ENCODE results near the gene TAF5L. TPM values are rescaled to one million over a fixed set of nuclear protein-coding genes. Genes with fewer than 3 reads are reported as not detected.
"Not testable (repeated sequence)": the region's sequence is repeated elsewhere in the genome, so short reads cannot be mapped to it uniquely, and the experiment has no call there.

The TAF5L gene
- total RNA-seq, 1 experiment from 2014 or later = 21.5 TPM

DNA sequence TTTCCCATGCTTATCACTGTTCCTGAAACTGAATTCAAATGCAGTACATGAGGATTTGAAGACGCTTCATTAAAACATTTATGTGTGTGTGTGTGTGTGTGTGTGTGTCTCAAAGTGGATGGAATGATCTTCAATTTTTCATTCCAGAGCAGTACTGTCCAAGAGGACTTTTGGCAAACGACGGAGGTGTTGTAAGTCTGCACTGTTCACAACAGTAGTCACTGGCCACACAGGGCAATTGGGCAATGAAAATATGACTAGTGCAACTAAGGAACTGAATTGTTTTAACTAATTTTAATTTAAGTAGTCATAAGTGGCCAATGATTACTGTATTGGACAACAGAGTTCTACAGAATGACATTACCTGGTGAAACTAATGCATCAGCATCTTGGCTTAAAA lies 5.0 kb downstream of the TAF5L start:
- in situ Hi-C loops (cut with HindIII; ENCODE audit: low pct_unique_long_range_greater_than_20kb, low sequenced_read_pairs) = no loop called here
- no peak for DNase-seq (ENCODE audit: low read depth, low spot score)

DNA sequence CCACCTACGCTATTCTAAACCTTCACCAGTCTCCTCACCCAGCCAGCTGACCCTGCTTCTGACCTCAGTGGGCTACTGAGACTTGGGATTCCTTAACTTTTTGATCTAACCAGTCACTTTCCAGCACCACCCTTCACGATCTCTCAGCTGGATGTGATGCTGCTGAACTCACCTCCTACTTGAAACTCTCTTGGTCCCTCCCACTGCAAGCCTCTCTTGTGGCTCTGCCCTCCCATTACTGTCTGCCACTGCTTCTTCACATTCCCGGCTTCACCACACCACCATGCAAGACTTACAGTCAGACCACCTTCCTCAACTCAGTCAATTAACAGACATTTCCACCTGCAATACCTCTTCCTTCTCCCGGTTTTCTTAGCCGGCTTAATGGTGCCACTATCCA lies 6.3 kb downstream of the TAF5L start:
- in situ Hi-C loops (cut with HindIII; ENCODE audit: low pct_unique_long_range_greater_than_20kb, low sequenced_read_pairs) = no loop called here
- DNase-seq (ENCODE audit: low read depth, low spot score) = no peak

DNA sequence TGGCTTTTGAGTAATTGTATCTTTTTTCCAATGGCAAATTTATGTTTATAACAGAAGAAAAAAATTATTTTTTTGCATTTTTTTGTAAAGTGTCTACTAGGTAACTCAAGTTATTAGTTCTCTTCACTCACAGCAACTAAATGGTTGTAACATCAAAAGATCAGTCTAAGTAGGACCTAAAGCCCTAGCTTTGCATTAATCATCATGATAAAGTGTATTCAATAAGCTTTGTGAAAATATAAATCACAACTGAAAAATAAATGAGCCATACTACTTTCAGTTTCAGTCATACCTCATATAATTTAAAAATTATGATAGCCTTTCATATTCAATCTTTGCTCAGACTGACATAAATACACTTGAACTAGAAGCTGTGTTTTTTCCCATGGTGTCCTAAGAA lies 6.9 kb downstream of the TAF5L start:
- DNase-seq (ENCODE audit: low read depth, low spot score) = no peak
- in situ Hi-C loops (cut with HindIII; ENCODE audit: low pct_unique_long_range_greater_than_20kb, low sequenced_read_pairs) = no loop called here

DNA sequence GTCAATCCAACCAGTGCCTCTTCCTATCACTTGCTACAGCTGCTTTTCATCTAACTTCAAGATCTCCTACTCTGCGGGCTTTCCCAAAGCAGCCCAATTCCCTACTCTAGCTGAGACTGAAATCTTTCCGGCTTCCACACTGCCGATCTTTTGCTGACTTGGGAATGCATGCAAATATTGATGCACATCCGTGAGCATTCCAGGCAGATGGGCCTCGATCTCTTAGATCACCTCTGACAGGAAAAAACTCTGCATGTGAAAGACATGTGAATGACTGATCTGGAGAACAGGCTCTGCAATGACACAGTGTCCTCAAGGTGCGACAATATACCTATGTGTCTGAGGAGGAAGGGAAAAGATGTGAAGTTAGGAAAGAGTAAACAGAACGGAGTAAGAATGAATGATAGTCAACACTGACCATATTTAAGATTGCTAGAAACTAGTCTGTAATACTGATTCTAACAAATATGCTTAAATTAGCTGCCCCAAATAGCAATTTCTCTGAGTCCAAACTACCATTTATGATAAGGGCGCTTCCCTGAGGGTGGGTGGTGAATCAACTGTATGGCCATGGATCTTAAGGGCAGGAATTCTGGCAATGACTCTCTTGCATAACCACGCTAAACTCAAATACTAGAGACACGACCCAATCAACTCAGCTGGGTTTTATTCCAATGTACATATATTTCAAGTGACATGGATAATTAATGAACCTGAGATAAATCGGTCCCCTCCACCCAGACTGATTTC lies 8.4 kb downstream of the TAF5L start:
- no peak for DNase-seq (ENCODE audit: low read depth, low spot score)
- in situ Hi-C loops (cut with HindIII; ENCODE audit: low pct_unique_long_range_greater_than_20kb, low sequenced_read_pairs) = no loop called here

DNA sequence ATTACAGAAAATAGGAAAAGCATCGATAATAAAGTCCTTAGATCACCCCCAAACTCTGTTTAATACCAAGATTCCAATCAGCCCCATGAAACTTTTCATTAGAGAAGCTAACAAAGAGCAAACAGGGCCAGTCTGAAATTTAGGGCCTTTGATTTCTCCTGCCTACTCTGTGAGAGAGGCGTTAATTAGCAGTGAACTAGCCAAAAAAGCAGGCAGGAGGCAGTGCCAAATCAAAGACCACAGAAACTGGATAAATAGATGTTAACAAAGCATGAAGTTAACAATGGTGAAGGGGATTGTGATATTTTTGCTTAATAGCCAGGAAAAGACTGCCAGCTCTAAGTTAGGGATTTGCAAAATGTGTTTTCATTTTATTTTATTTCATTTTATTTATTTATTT lies 11.2 kb downstream of the TAF5L start:
- in situ Hi-C loops (cut with HindIII; ENCODE audit: low pct_unique_long_range_greater_than_20kb, low sequenced_read_pairs) = no loop called here
- no peak for DNase-seq (ENCODE audit: low read depth, low spot score)

DNA sequence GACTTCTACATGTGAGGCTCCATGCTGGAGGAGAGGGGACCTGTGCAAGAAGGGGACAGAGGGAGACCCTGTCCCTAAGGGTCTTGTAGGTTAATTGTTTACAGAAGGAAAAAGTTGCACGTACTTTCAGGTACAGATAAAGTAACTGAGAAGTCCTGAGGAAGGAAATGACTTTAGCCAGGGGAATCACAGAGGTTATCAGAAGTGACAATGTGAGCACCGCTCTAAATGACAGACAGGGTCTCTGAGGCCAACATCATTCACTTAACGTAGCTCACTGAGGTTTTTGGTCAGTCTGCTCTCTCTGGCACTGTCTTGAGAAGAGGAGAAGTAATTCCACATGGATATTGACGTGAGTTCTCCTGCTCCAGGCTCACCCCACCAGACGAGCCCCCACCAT lies 12.0 kb downstream of the TAF5L start:
- in situ Hi-C loops (cut with HindIII; ENCODE audit: low pct_unique_long_range_greater_than_20kb, low sequenced_read_pairs) = no loop called here
- DNase-seq (ENCODE audit: low read depth, low spot score) = no peak

DNA sequence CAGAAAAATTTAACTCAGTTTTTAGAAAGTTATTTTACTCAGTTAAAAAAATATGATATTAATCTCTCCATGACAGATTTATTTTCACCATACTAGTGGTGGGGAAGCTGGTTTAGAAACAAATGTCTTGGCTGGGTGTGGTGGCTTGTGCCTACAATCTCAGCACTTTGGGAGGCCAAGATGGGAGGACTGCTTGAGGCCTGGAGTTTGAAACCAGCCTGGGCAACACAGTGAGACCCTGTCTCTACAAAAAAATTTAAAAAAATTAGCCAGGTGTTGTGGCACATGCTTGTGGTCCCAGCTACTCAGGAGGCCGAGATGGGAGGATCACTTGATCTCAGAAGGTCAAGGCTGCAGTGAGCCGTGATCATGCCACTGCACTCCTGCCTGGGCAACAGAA lies 17.3 kb downstream of the TAF5L start:
- in situ Hi-C loops (cut with HindIII; ENCODE audit: low pct_unique_long_range_greater_than_20kb, low sequenced_read_pairs) = no loop called here
- DNase-seq (ENCODE audit: low read depth, low spot score) = no peak

DNA sequence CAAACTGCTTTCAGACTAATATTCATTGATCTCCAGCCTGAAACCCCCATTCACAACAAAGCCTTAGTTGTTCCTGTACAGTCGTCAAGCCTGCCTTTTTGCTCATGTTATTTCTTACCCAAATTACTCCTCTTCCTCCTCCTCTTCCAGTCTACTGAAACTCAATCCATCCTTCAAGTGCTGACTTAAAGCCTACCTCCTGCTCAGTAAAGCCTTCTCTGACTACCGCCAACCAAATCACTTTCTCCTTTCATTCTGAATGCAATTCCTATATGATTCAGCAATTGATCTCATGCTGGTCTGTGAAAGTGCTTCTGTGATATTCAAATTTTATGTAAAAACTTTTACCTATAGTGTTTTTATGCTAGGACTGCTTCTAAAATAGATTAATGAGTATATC lies 18.6 kb downstream of the TAF5L start:
- DNase-seq (ENCODE audit: low read depth, low spot score) = no peak
- in situ Hi-C loops (cut with HindIII; ENCODE audit: low pct_unique_long_range_greater_than_20kb, low sequenced_read_pairs) = no loop called here

DNA sequence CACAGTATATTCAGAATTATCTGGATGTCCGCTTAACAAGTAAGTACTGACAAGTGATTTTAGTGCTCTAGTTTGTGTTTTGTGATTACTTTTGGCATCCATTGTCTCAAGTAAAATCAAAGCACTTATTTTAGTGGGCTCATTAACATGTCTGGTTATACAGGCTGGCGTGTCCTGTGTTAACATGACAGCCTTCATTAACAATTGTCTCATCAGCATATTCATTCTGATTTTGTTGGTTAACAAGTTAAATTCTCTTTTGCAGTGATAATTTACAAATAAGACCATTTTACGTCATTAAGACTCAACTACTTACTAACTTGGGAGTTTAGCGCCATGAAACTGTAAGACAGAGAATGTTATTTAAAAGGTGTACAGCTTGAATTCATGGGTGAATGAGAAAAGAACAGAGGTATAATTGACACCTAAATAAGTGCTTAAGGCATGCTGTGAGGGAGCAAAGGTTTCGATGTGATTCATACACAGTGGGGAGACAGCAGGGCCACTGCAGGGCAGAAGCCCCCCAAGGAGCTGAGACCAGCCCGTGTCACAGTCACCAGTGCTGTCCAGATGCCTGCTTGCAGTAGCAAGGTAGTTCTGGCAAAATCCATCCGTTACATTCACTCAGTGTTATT lies 22.4 kb downstream of the TAF5L start:
- in situ Hi-C loops (cut with HindIII; ENCODE audit: low pct_unique_long_range_greater_than_20kb, low sequenced_read_pairs) = no loop called here
- no peak for DNase-seq (ENCODE audit: low read depth, low spot score)

DNA sequence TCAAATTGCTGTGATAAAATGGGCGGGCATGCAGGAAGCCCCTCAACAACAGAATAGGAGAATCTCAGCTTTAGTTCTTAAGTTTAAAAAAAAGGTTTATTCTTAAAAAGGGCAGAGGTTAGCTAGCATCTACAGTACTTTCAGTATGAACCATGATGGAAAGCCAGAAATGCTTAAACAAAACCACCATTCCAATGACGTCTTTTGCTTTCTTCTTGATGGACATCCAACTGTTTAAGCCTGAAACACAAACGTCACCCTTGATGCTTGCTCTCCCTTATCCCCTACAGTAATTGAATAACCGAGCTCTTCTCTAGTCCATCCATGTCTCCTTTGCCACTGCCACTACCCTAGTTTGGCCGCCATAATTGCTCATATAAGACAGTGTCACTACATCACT lies 25.7 kb downstream of the TAF5L start:
- no peak for DNase-seq (ENCODE audit: low read depth, low spot score)
- in situ Hi-C loops (cut with HindIII; ENCODE audit: low pct_unique_long_range_greater_than_20kb, low sequenced_read_pairs) = no loop called here

DNA sequence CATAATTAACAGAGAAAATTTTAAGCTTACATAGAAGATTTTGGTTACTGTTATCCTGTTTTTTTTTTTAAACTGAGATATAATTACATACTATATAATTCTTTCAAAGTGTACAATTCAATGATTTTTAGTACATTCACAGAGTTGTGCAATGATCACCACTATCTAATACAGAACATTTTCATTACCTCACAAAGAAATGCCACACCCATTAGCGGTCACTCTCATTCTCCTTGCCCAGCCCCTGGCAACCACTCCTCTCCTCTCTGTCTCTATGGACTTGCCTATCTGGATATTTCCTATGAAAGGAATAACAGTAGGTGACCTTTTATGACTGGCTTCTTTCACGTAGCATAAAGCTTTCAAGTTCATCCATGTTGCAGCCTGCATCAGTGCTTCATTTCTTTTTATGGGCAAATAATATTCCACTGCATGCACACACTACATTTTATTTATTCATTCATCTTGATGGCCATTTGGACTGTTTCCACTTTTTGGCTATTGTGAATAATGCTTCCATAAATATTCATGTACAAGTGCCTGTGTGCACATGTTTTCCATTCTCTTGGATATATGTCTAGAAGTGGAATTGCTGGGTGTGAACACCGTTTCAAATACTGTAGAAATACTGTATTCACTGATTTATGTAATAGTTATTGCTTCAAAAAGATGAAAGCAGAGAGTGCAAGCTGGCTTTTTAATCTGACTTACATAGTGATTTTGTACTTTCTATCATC lies 26.5 kb downstream of the TAF5L start:
- DNase-seq (ENCODE audit: low read depth, low spot score) = no peak
- in situ Hi-C loops (cut with HindIII; ENCODE audit: low pct_unique_long_range_greater_than_20kb, low sequenced_read_pairs) = no loop called here

DNA sequence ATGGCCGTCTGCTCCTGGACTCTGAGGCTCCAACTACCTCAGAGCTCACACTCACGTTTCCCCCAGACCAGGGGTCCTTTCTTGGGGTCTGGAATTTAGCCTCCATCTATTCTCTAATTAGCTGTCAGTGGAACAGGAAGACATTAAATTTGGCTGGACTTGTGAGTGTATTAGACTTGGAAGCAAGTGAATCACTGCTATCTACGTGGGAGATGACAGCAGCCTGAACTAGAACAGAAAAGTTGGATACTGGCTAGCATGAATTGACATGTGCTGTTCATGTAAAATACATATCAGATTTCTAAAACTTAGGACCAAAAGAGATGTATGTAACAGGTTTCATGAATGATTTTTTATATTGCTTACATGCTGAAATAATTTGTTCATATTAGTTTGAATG lies 28.0 kb downstream of the TAF5L start:
- in situ Hi-C loops (cut with HindIII; ENCODE audit: low pct_unique_long_range_greater_than_20kb, low sequenced_read_pairs) = no loop called here
- DNase-seq (ENCODE audit: low read depth, low spot score) = no peak

DNA sequence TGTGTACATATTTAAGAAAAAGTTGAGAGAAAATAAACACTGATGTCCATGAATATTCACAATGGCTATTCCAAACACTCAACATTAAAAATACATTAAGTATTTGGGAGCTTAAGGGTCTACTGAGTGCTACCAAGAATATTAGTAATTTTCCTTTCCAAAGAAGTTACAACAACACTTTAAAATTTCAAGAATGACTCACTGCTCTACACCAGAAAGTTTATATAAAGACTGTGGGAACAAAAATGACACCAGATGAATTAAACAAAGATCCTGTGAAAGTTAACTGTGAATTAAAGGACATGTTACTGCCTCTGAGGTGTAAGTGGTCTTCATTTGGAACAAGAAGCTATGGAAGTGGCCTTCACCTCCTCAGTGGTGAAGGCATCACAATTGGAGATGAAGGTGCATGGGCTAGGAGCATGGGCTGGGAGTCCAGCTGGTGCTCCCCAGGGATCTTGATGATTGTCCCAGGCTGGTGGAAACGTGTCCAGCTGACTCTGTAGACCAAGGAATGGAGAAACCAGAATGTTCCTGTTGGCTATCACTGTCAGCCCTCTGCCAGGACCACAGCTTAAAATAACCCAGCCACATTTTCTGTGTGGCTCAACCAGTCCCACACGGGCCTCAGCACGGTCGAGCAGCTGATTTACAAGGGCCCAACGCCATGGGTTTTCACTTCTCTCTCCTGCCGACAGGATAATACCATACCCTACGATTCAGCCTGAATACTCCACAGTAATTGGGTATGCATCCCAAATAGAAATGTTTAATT lies 28.8 kb downstream of the TAF5L start:
- in situ Hi-C loops (cut with HindIII; ENCODE audit: low pct_unique_long_range_greater_than_20kb, low sequenced_read_pairs) = no loop called here
- DNase-seq (ENCODE audit: low read depth, low spot score) = no peak

DNA sequence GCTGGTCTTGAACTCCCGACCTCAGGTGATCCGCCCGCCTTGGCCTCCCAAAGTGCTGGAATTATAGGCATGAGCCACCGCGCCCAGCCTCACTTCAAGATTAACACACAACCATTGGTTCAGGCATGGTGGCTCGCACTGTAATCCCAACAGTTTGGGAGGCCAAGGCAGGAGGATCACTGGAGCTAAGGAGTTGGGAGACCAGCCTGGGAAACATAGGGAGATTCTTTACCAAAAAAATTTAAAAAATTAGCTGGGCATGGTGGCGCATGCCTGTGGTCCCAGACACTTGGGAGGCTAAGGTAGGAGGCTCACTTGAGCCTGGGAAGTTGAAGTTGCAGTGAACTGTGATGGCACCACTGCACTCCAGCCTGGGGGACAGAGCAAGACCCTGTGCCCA lies 30.0 kb downstream of the TAF5L start:
- DNase-seq (ENCODE audit: low read depth, low spot score); in situ Hi-C loops (cut with HindIII; ENCODE audit: low pct_unique_long_range_greater_than_20kb, low sequenced_read_pairs): not testable (repeated sequence)

DNA sequence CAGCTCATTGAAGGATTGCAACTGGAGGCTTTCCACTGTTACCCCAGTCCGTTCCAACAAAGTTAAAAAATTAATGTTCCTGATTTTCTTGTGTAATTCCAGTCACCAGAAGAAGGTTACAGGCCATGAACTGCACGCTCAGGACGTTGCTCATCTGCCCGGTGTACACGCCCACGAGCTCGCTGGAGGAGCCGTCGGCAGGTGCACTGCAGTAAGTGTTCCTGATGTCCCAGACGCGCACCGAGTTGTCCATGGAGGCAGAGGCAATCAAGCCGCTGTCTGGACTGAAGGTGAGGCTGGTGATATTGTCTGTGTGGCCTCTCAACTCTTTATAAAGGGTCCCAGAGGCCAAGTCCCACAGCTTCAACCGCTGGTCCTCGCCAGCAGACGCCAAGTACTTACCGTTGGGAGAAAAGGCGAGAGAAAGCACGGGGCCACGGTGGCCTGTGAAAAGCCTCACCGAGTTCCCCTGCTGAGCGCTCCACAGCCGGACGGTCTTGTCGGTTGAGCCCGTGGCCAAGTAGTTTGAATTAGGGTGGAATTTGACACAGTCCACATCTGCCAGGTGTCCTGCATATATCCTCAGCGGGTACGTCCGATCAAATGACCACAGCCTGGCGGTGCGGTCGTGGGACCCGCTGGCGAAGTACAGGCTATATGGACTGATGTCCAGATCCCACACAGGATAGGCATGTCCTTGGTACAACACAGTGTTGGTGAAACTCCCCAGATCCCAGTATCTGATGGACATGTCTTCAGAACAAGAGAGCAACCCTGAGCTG lies 31.5 kb downstream of the TAF5L start:
- in situ Hi-C loops (cut with HindIII; ENCODE audit: low pct_unique_long_range_greater_than_20kb, low sequenced_read_pairs) = no loop called here
- DNase-seq (ENCODE audit: low read depth, low spot score) = no peak

DNA sequence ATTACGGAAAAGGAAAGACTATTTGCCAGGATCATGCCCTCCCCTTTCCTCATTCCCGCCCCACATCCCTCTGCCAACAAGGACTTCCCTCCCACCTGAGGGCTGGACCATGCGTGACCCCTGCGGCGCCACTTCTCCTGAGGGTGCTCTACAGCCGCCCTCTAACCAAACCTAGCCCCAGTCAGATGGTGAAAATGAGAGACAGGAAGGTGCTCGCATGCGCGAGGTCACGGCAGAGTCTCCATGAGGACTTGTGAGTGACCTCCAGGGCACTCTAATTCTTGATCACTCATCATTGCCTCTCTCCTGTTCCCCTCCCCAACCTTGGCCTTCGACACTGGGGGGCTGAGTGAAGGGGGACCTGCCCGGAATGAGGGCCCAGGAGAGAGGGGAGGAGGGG lies 32.1 kb downstream of the TAF5L start:
- in situ Hi-C loops (cut with HindIII; ENCODE audit: low pct_unique_long_range_greater_than_20kb, low sequenced_read_pairs) = no loop called here
- no peak for DNase-seq (ENCODE audit: low read depth, low spot score)

DNA sequence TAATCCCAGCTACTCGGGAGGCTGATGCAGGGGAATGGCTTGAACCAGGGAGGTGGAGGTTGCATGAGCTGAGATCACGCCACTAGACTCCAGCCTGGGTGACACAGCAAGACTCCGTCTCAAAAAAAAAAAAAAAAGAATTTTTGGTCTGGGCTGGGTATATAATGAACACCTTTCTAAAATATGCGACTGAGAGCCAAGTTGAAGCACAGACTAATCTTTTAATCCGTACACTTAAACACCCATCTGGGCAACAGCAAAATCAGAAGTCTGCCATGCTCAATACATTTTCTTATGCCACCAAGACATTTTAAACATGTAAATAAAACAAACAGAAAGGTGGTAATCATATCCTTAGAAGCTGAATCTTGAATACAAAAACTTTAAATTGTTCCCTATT lies 35.8 kb downstream of the TAF5L start:
- no peak for DNase-seq (ENCODE audit: low read depth, low spot score)
- in situ Hi-C loops (cut with HindIII; ENCODE audit: low pct_unique_long_range_greater_than_20kb, low sequenced_read_pairs) = no loop called here

DNA sequence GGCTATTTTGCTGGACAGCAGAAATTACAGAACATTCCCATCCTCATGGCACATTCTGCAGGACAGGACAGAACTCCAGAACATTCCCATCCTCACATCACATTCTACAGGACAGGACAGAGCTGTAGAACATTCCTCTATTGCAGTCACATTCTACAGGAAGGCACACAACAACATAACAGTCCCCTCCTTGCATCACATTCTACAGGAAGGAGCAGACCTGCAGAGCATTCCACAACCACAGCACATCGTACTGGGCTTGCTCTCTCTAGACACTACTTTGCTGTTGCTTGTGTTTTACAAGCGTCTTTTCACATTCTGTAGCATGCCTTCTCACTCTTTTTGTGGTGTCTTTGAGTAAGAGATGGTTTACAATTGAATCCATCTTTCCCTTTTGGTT lies 40.6 kb downstream of the TAF5L start:
- no peak for DNase-seq (ENCODE audit: low read depth, low spot score)
- in situ Hi-C loops (cut with HindIII; ENCODE audit: low pct_unique_long_range_greater_than_20kb, low sequenced_read_pairs) = no loop called here

Data from SK-MEL-5 (cell line).